Activated naive CD4-positive, alpha-beta T cell treated with anti-CD3 and anti-CD28 coated beads, Interleukin-2, amount 10 ng/mL, durations not matched to agents 5 hours and 36 hours (primary cell): ENCODE measurements around the gene IL7R. TPM values are rescaled to one million over a fixed set of nuclear protein-coding genes. Genes with fewer than 3 reads are reported as not detected.

Experiments
- total RNA-seq, 2 experiments: library from RNA; stranded (reverse); gene quantifications; one replicate each; pipeline ENCODE4 v1.2.3, GENCODE V29; 2021

IL7R gene, protein sequence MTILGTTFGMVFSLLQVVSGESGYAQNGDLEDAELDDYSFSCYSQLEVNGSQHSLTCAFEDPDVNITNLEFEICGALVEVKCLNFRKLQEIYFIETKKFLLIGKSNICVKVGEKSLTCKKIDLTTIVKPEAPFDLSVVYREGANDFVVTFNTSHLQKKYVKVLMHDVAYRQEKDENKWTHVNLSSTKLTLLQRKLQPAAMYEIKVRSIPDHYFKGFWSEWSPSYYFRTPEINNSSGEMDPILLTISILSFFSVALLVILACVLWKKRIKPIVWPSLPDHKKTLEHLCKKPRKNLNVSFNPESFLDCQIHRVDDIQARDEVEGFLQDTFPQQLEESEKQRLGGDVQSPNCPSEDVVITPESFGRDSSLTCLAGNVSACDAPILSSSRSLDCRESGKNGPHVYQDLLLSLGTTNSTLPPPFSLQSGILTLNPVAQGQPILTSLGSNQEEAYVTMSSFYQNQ
- 100 to 1,000 TPM; 371 to 383 TPM for total RNA-seq

DNA sequence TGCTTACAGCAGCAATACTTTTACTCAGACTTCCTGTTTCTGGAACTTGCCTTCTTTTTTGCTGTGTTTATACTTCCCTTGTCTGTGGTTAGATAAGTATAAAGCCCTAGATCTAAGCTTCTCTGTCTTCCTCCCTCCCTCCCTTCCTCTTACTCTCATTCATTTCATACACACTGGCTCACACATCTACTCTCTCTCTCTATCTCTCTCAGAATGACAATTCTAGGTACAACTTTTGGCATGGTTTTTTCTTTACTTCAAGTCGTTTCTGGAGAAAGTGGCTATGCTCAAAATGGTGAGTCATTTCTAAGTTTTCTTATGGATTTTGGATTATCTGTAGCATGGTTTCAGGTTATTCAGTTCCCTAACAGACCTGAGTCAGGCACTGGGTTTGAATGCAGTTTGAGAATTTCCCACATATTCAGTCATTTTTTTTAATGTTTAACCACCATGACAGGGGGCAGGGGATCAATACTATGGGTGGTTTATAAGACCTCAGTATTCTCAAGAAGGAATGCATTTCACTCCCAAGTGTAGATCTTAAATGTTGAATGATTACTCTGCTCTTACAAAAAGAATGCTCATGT, at the start of gene IL7R:
TSS of gene IL7R (plus strand) at position 127 of the 587 bp plus-strand sequence. CDS start at position 214, 87 bp downstream.

Other genes starting within 250 kb of the IL7R start
- gene SPEF2, start 239.0 kb upstream of the IL7R start, total RNA-seq = 1 to 10 TPM; 5.5 to 6.3 TPM
- not detected for gene CAPSL, start 81.7 kb downstream of the IL7R start, total RNA-seq
- gene UGT3A1, start 134.5 kb downstream of the IL7R start, total RNA-seq = not detected
- not detected for gene UGT3A2, start 210.0 kb downstream of the IL7R start, total RNA-seq